Measurements from ENCODE around the gene ATP5PO.
A peak's percentile ranks its signal among the peaks of the same experiment; 100 is the strongest.
"Not testable (repeated sequence)": the region's sequence is repeated elsewhere in the genome, so short reads cannot be mapped to it uniquely, and the experiment has no call there.

Gene ATP5PO

DNA sequence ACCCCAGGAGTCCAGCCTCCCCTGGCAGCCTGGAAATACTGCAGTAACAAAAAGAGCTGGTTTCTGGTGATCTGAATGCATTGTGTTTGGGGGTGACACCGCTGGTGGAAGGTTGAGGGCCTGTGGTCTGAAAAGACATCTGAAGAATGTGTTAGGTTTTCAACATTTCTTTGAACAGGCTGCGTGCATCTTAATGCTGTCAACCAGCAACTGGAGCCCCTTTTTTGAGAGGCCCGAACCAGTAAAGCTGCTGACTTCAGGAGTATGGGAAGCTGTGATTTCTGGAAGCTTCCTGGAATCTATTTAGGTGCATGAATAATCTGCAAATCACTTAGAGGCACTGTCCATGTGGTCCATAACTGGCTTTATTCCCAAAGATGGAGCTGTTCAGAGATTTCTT, 17.0 kb downstream of the ATP5PO start:
- DNase-seq (ENCODE audit: low read depth), result no peak

DNA sequence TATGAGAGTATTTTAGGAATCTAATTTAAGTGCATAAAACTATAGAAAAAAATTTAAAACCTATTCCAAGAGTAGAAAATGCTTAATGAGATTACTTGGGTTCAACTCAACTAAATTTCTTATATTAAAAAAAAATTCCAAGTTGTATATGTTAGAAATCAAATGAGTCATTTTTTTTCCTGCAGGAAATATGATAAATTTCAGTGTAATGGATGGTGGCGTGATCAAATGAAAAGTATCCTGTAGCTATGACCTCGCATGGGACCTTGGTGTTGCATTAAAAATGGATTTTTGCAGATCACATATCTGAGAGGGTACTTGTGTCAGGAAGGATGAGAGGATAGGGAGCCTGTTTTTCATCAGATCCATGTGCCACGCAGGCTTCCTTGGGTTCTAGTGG, 17.9 kb downstream of the ATP5PO start:
- no peak for DNase-seq (ENCODE audit: low read depth)

DNA sequence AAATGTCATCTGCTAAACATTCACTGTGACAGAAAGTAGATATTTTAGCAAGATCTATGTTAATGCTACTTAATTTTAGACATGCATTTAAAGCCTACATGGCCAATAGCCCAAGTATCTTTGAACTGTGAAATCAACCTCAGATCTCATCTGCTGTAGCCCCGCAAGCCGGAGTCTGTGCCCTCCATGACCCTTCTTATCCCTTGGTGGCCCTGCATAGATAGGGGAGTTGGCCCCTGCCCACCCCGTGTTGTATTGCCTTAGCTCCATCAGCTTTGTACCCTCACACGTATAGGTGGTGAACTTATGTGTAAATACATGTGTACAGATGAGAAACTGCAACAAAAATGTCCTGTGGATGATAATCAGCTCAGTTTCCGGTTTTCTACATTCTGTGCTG, 18.5 kb downstream of the ATP5PO start:
- no peak for DNase-seq (ENCODE audit: low read depth)

DNA sequence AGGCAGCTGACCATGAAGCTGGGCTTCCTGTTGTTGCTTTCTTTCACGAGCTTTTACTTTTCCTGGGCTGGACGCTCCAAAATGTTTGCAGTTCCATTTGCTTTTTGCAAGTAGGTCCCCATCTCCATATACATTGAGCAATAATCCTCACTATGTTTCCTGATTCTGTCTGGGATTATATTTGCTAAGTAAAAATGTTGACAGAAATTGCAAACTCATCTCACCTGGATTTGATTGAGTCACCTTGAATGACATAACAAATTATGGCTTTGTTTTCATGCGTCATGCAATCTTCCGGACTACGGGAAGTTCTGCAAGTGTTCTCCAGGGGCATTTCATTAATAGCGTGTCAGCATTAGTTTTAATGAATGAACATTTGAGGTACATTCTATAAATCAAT, 18.9 kb downstream of the ATP5PO start:
- no peak for DNase-seq (ENCODE audit: low read depth)

DNA sequence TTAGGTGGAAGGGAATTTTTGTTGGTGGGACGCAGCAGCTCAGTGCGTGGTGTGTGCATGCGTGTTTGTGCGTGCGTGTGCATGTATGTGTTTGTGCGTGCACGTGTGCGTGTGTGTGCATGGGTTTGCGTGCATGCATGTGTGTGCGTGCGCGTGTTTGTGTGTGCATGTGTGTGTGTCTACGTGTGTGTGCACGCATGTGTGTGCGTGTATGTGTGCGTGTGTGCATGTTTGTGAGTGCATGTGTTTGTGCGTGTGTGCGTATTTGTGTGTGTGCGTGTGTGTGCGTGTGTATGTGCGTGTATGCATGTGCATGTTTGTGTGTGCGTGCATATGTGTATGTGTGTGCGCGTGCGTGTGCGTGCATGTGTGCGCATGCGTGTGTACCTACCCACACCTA, 20.2 kb downstream of the ATP5PO start:
- no peak for DNase-seq (ENCODE audit: low read depth)

DNA sequence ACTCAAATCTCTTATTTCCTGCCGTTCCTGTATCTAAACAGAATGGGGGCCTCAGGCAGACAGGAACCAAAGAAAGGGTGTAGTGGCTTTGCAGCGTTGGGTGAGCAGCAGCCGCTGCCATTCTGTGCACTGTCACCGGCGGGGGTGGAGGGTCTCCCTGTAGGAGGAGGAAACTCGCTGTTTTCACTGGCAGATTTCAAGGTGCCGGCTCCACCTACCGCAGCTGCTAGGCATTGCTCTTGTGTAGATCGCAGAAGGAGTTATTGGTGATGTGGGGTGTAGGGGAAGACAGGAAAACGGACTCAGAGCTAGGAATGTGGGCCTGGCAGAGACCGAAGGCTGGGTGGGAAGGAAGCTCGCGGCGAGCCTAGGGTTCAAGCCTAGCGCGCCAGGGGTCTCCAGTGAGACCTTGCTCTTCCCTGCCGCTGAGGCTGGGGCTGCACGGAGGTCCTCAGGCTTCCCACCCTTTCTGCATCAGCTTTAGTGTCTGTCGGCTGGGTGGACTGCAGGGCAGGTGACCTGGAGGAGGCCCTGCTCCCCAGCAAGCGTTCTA, 20.8 kb downstream of the ATP5PO start:
- DNase-seq (ENCODE audit: low read depth), result peak; percentile 81

DNA sequence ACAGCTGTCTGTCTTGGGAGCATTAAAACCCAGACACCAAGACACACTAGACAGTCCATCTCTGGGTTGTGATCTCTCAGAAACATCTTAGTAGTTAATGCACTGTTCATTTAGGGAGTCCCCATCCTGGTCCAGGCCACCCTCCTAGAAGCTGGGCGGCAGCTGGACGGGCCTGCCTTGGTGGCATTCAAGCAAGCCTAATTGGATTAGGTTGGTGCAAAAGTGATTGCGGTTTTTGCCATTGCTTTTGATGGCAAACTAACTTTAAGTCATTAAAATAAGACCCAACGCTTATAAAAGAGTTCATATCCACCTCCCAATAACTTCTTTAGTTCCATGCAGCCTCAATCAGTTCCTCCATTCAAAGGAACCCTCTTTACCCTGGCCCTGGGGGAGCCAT, 21.7 kb downstream of the ATP5PO start:
- DNase-seq (ENCODE audit: low read depth), result no peak

DNA sequence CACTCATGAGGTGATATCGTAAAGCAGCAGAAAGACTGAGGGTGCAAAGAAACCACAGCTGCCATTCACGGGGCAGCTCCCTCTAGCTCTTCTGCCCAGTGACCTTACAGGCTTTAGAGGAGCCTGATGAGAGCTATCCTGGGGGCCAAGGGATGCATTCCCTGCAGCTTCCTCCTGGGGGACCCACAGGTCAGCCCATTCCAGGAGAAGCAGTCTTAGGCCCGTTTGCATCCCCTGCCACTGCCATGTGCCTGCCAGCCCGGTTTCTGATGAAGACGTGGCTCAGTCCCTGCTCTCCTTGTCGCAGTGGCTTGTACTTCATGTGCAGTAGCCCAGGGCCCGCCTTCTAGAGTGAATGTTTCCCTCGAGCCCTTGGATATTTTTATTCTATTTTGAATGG, 22.8 kb downstream of the ATP5PO start:
- DNase-seq (ENCODE audit: low read depth), result no peak

DNA sequence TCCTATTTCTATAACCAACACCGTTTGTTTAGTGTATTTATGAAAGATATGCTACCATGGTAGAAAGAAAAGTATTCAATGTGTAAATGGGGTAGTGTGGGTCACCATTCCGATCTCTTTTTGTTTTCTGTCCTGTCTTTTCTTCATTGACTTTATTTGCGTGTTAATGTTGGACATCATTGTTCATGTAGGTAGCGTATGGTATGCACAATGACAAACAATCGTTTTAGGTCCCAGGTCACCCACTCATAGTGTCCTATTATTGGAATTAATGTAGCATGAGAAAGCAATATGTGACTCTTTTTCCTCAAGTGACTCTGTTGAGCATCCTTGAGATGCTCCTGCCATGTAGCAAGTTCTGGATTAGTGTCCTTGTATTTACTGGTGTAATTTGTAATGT, 25.4 kb downstream of the ATP5PO start:
- DNase-seq (ENCODE audit: low read depth), result no peak

DNA sequence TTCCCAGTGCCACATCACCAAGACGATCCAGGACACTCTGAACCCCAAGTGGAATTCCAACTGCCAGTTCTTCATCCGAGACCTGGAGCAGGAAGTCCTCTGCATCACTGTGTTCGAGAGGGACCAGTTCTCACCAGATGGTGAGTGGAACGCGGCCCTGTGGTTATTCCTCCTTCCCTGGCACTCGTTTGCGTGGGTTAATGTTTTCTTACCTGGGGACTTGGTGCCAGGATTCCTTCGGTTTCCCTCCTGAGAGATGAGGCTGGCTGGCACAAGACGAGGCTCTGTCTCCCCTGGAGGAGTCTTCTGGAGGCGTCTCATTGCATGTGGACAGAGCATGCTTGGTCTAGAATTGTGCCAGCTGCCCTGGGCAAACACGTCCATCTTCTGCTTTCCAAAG, 29.3 kb downstream of the ATP5PO start:
- DNase-seq (ENCODE audit: low read depth), result no peak

DNA sequence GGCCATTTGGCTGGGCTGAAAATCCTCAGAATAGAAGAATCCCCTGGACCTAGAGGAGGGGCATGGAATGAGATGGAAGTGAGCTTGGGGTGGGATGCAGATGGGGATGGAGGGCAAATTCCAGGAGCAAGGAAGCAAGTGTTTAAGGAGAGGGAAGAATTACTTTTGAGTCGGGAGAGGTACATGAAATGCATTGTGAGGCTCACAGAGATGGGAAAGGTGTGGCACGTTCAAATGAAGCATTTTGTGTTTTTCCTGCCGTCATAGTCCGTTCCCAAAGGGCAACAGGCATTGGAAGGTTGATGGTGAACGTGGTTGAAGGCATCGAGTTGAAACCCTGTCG, 30.5 kb downstream of the ATP5PO start:
- no peak for DNase-seq (ENCODE audit: low read depth)

DNA sequence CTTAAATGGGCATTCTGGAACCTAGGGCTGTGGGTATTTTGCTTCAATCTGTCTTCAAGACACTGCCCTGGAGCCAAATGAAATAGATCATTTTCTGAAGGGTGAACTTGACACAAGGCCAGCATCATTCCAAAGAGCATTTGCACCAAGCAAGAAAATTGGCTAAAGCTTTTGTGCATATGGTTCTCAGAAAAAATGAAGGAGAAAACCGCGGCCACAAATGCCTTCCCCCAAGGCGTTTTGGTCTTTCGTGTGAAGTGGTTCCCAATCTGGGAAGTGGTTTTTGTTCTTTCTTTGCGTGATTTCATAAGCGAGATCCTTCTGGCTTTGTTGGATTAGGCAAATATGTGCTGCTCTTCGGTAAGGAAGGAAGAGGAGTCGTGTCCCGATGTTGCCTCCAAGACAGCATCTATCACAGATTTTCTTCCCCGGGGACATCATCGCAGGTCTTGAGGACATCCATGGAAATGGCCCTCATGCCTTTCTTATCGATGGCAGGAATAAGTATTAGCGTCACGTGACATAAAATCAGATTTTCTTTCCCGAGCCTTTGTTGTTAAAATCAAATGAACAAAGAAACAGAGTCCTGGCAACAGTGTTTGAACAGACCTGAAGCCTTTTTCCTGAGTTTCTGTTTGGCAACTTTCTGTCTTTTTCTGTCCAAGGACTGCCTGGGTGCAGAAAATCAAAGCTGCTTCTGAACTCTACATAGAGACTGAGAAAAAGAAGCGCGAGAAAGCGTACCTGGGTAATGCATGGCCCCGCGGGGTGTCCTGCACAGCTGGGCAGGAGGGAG, 31.0 kb downstream of the ATP5PO start:
- peak; percentile 56 for DNase-seq (ENCODE audit: low read depth)

DNA sequence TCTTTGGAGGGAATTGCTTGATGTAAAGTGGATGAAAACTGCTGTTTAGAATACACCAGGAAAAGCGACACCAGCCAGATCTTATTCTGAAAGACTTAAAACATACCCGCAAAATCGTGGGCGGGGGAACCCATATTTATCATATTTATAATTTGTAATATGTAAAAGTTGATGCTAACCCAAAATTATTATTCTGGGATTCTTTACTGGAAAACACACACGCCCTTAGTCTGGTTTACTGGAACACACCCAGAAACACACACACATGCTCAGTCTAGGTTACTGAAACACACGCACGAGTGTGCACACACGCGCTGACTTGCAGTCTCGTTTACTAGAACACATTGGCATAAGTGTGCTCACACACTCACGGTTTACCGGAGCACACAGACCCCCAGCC, 32.5 kb downstream of the ATP5PO start:
- DNase-seq (ENCODE audit: low read depth), result no peak

DNA sequence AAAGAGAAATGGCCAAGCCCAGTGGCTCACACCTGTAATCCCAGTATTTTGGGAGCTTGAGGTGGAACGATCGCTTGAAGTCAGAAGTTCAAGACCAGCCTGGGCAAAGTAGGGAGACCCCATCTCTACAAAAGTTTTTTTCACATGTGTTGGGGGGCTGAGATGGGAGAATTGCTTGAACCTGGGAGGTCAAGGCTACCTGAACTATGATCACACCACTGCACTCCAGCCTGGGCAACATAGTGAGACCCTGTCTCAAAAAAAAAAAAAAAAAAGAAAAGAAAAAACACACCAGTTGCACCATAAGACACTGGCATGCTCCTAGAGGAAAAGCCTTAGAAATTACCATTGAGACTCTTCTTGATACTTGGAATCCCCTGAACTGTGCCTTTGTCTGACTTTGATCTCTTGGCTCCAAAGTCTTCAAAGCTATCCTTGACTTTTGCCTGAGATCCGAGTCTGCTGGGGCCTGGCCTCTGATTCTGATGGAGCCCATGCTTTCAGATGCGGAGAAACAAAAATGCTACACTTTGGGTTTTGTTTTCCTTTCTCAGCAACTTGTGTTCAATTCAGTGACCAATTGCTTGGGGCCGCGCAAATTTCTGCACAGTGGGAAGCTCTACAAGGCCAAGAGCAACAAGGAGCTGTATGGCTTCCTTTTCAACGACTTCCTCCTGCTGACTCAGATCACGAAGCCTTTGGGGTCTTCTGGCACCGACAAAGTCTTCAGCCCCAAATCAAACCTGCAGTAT, 33.7 kb downstream of the ATP5PO start:
- no peak for DNase-seq (ENCODE audit: low read depth)

DNA sequence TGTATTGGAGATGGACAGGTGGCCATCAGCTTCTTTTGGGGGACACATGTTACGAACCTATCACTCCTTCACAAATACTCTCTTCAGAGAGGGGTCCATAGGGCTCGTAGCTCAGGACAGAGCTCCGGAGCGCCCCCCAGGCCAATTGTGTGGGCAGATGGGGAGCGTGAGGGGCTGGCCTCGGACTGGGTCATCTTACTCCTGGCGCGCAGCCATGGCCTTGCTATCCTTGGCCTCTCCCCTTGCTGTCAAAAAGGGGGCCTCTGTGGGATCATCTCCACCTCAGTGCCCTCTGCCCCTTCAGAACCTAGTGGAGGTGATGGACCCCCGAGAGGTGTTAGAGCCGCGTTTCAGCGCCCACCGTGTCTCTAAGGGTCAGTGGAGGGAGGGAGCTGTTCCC, 35.0 kb downstream of the ATP5PO start:
- DNase-seq (ENCODE audit: low read depth), result no peak

DNA sequence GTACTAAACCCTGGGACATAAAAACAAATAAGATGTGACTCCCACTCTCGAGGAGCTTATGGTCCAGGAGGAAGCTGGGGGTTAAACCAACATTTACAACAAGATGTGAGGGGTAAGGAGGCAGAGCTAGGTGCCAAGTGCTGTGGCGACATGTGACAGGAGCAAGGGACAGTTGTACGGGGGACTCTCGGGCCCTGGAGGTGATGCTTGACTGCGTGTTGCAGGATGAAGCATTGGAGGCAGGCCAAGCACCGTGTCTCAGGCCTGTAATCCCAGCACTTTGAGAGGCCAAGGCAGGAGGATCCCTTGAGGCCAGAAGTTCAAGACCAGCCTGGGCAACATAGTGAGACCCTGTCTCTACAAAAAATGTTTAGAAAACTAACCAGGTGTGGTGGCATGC, 36.8 kb downstream of the ATP5PO start:
- DNase-seq (ENCODE audit: low read depth), result no peak

DNA sequence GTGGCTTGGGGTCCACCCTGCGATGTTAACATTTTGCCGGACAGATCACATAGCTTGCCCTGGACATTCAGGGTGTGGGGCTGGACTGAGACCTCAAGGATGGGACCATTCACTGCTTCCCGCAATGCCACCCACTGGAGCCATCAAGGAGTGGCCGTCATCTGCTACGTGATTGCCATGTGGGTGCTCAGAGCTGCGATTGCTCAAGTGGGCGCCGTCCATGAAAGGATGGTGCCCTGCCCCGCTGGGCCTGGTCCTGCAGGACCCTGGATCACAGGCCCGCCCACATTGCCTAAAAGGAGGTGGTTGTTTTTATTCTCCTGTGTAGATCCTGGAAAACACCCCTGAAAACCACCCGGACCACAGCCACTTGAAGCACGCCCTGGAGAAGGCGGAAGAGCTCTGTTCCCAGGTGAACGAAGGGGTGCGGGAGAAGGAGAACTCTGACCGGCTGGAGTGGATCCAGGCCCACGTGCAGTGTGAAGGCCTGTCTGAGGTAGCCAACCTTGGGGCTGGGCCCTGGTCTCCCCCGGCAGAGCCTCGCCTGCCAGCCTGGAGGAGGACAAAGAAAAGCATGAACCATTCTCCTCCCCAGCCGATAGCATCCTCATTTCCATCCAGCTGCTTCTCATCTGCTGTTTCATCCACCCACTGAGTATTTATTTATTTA, 40.4 kb downstream of the ATP5PO start:
- no peak for DNase-seq (ENCODE audit: low read depth)

DNA sequence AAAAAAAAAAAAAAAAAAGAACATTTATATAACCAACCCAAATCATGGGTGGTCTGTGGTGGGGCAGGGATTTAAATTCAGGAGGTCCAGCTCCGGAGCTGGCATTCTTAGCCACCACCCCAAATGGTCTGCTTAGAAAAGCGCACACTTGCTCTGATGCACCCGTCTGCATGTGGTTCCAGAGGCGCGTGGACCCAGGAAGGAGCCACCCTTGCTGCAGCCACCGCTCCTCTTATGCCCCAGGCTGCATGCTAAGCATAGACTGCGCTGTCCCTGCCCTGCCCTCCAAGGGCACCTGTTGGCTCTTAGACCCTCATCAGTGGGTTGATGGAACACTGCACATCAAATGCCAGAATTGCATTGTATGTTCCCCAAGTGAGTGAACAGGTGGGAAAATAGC, 41.4 kb downstream of the ATP5PO start:
- no peak for DNase-seq (ENCODE audit: low read depth)

DNA sequence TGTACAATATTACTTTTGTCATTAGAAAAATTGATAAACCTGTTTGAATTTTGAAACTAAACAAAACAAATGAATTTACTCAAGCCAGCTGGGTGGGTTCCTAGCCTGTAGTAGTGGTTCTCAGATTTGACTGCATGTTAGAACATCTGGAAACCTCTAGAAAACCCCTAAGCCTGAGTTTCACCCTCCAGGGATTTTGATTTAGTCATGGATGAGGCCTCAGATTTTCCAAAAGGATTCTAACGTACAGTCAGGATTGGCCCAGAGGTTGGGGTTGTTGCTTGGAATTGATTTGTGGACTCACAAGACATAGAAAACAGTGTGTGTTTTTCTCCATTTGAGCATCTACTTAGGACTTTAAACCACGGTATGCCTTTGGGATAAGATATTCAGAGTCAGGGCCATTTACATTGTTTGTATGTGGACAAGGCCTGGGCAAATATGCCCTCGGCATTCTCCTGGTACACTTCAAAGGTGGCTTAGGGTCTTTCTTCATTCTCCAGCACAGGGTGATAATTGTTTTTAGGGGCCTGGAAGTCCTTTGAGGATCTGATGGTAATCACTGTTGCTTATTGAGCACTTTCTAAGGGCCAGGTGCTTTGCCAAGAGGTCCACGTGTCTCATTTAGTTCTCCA, 42.6 kb downstream of the ATP5PO start:
- no peak for DNase-seq (ENCODE audit: low read depth)

DNA sequence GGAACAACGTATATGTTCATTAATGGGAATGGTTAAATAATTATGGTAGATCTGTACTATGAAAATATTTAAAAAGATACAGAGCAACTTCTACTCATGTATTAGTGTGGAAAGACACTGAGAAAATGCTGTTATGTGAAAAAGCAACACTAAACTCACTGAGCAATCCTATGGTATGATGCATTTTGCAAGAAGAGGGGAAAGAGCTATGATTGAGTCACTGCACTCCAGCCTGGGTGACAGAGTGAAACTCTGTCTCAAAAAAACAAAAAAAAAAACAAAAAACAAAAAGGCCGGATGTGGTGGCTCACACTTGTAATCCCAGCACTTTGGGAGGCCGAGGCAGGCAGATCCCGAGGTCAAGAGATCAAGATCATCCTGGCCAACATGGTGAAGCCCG, 44.4 kb downstream of the ATP5PO start:
- DNase-seq (ENCODE audit: low read depth), result no peak

DNA sequence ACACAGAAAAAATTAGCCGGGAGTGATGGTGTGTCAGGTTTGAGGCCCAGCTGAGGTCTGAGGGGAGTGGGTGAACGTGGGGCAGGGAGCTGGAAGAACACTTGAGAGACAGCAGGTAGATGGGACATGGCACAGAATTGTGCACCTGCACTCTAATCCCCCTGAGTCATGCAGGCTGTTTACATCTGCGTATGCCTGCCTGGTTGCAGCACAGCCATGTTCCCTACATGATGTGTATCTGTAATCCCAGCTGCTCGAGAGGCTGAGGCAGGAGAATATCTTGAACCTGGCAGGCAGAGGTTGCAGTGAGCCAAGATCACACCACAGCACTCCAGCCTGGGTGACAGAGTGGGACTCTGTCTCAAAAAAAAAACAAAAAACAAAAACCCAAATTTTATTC, 44.8 kb downstream of the ATP5PO start:
- DNase-seq (ENCODE audit: low read depth), result no peak

DNA sequence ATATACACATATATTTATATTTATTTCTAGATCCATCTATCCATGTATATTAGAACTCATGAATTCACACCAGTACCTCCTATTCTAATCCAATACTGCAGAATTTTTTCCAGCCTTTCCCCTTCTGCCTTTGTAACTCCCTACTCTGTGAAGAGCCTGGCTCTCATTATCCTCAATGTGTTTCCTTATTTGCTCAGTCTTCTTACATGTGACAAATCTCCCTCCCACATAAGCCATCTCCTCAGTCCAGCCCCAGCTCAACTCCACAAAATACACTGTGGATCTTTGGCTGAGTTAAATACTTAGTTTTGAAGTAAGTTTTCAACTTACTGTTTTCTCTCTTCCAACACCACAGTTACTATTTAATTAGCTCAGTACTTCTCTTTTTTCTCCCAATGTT, 45.7 kb downstream of the ATP5PO start:
- no peak for DNase-seq (ENCODE audit: low read depth)

DNA sequence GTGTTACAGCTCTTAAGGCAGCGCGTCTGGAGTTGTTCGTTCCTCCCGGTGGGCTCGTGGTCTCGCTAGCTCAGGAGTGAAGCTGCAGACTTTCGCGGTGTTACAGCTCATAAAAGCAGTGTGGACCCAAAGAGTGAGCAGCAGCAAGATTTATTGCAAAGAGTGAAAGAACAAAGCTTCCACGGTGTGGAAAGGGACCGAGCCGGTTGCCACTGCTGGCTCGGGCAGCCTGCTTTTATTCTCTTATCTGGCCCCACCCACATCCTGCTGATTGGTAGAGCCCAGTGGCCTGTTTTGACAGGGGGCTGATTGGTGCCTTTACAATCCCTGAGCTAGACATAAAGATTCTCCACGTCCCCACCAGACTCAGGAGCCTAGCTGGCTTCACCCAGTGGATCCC, 47.7 kb downstream of the ATP5PO start:
- not testable (repeated sequence) for DNase-seq (ENCODE audit: low read depth)
